ENCODE data around the gene MAN2A1. TPM values are rescaled to one million over a fixed set of nuclear protein-coding genes. Genes with fewer than 3 reads are reported as not detected.
"Not testable (repeated sequence)": the region's sequence is repeated elsewhere in the genome, so short reads cannot be mapped to it uniquely, and the experiment has no call there.

Gene MAN2A1
- total RNA-seq, 1 donor from 2014 or later, result 32.8 TPM

DNA sequence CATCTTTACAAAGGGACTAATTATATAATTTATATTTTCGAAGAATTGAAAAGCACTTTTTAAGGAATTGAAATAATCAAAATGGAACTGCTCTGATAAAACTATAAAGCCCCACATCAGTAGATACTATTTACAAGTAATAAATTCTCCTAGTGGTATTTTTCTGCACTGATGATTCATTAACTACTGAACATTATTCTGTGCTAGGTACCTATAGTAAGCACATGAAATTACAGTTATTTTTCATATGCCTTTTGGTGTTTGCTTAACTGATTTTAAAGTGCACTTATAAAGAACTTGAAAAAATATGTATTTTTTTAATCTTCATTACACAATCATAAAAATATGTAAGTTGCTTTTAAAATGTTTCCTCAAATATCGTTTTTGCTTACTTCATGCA is 123.0 kb downstream of the MAN2A1 start:
- no peak for DNase-seq (ENCODE audit: low spot score)

DNA sequence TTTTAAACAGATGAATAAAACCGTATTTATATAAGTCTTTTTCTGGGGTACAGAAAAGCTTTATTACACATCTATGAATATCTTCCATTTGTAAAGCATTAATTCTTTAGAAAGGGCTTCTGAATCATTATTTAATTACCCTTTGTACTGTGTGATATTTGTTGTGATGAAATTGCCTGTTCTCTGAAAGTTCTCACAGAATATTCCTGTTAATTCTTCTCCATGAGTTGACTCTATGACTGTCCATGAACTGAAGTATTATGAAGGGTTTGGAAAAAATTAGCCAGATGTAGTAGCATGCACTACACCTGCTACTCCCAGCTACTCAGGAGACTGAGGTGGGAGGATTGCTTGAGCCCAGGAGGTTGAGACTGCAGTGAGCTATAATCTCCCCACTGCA is 127.0 kb downstream of the MAN2A1 start:
- DNase-seq (ENCODE audit: low spot score), result no peak

DNA sequence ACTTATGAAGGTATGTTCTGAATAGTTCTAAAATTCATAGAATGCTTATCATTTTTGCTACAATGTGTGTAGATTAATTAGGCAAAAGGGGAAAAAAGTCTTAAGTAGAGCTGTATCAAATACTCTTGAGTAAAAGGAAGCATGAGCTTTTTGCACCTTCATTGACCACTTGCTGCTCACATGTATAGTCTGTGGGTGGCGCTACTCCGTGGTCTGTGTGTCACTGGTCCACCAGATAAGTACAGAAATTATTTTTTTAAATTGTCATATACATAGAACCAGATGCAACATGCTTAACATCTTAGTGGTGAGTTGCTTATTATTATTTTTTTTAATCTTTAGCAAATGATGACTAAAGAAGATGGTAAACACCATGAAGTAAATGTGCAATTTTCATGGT is 130.2 kb downstream of the MAN2A1 start:
- no peak for DNase-seq (ENCODE audit: low spot score)

DNA sequence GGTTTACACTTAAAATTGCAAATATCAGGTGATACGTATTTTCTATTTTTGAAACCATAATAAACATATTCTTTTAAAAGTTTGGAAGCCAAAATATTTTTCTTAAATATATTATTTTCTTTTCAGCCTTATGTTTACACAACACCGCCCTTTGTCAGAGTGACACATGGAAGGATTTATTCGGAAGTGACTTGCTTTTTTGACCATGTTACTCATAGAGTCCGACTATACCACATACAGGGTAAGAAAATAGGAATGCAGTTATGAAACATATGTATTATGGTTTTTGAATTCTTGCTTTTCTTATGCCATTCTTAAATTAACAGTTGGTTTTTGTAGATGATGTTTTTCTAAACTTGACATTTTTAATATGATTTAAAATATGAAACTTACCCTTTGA is 133.9 kb downstream of the MAN2A1 start:
- no peak for DNase-seq (ENCODE audit: low spot score)

DNA sequence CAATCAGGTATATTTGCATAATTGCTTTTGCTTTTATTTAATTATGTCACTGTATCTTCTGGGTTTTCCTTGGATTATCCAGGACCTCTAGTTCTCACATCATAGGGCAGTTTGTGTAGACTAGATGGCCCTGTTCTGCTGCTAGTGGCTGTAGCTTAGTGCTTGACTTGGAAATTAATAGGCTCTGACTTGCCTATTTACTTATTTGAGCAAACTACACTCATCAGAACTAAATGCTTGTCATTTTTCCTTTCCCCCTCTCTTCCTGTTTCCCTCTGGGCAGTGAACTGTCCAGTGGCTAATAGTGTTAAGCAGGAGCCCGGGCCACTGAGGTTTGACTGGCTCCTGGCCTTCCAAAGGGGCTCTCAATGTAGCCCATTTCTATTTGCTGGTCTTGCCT is 135.7 kb downstream of the MAN2A1 start:
- no peak for DNase-seq (ENCODE audit: low spot score)

- no peak for DNase-seq (ENCODE audit: low spot score)
Observed at GRCh38 chr5:109826426-109826825, 136.7 kb downstream of the MAN2A1 start.

DNA sequence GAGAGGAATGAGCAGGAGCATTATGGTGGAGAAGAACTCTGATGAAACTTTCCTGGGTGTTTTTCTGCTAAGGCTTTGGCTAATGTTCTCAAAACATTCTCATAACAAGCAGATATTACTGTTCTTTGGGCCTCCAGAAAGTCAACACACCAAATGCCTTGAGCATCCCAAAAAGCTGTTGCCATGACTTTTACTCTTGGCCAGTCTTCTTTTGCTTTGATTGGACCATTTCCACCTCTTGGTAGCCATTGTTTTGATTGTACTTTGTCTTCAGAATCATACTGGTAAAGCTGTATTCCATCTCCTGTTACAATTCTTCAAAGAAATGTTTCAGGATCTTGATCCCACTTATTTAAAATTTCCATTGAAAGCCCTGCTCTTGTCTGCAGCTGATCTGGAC is 139.6 kb downstream of the MAN2A1 start:
- no peak for DNase-seq (ENCODE audit: low spot score)

GRCh38 chr5:109830955-109831502 is 141.3 kb downstream of the MAN2A1 start:
- no peak for DNase-seq (ENCODE audit: low spot score)

GRCh38 chr5:109832207-109833188 is 142.8 kb downstream of the MAN2A1 start:
- DNase-seq (ENCODE audit: low spot score), result not testable (repeated sequence)

DNA sequence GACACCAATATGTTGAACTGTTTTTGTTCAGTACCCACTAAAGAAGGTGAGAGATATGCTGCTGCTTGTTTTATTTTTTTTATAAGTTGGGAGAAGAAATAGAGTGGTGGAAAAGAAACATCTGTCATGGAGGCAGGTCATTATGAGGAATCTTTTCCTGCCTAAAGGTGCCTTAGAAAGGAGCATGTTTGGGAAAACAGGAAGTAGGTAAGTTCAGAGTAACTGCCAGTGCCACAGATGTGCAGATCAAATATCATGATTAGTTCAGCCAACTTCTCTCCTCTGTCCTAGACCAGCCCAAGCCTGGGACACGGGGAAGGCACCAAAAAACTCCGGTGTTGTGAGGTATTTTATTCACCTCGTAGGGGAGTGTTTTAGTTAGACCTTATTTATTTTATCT is 144.2 kb downstream of the MAN2A1 start:
- no peak for DNase-seq (ENCODE audit: low spot score)

- no peak for DNase-seq (ENCODE audit: low spot score)
Observed at GRCh38 chr5:109836280-109836679, 146.6 kb downstream of the MAN2A1 start.

- no peak for DNase-seq (ENCODE audit: low spot score)
Observed at GRCh38 chr5:109837231-109837861, 147.6 kb downstream of the MAN2A1 start.

DNA sequence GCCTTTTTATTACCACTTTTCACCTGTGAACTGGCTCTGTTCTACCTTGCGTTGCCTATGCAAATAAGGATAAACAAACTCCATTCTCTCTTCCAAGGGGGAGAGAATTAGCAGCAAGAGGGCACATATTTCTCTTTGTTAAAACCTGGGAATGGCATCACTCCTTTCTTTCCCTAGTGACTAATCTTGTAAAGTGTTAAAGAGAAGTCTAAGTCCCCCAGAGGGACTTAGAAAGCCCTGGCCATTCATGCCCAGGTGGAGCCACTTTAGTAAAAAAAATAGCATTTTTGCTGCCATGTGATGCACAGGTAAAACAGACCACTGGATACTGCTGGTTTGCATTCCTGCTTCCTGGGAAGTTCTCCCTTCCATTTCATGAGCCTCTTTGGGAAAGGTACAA is 148.4 kb downstream of the MAN2A1 start:
- DNase-seq (ENCODE audit: low spot score), result no peak

DNA sequence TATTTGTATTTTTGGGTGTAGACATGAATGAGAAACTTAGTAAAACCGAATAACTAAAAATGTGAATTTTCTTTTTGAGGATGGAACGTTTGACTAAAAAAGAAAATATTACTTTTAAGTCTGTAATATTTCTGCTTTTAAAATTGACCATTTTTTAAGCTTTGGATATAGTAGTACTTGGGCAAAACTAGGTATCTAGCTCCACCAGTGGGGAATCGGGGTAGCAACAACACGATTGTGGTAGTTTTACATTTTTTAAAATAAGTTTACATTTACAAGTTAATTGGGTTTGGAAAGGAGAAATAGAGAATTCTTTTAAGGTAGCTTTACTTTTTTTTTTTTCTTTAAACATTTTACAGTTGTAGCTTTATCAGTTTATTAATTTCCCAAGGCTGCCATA is 154.4 kb downstream of the MAN2A1 start:
- DNase-seq (ENCODE audit: low spot score), result no peak

DNA sequence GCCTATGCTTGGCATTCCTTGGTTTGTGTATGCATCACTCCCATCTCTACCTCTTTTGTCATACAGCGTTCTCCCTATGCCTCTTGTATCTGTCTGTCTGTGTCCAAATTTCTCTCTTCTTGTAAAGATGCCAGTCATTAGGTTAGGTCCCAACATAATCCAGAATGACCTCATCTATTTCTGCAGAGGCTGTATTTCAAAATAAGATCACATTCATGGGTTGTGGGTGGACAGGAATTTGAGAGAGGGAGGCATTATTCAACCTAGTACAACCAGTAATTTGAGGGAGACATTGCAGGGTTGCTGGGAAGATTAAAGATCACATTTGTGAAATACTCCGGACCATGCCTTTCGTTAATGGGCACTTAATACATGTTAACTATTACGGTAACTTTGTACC is 155.0 kb downstream of the MAN2A1 start:
- no peak for DNase-seq (ENCODE audit: low spot score)

DNA sequence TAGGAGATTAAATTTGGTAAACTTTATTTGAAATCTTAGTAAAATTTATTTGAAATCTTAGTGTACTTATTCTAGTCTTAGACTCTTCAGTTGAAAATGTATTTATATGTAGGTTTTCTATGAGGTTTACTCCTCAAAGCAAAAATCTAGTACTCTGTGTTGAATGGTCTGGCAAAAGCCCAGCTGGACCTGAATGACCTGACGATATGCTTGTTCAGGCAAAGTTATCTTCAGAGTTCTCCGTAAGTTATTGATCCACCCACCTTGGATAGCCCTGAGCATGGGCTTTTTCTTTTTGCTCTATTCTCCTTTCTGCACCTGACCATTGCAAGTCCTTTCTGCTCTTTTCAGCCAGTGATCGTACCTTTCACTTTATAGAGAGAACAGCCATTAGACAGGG is 158.4 kb downstream of the MAN2A1 start:
- no peak for DNase-seq (ENCODE audit: low spot score)

- DNase-seq (ENCODE audit: low spot score), result no peak
Observed at GRCh38 chr5:109849478-109850088, 159.9 kb downstream of the MAN2A1 start.

- DNase-seq (ENCODE audit: low spot score), result no peak
Observed at GRCh38 chr5:109852371-109853155, 162.8 kb downstream of the MAN2A1 start.

- DNase-seq (ENCODE audit: low spot score), result no peak
Observed at GRCh38 chr5:109853377-109853776, 163.7 kb downstream of the MAN2A1 start.

DNA sequence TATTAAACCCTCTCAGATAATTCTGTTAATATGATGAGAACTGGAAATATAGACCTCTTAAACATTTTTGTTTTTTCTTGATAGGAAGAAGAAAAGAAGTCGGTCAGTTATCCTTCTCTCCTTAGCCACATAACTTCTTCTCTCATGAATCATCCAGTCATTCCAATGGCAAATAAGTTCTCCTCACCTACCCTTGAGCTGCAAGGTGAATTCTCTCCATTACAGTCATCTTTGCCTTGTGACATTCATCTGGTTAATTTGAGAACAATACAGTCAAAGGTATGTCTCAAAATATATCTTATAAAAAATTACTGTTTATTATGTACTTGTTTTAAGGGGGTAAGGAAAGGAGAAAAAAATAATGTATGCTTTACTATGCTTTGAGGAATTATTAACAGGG is 165.3 kb downstream of the MAN2A1 start:
- no peak for DNase-seq (ENCODE audit: low spot score)

- no peak for DNase-seq (ENCODE audit: low spot score)
Observed at GRCh38 chr5:109857405-109858031, 167.8 kb downstream of the MAN2A1 start.

Measured in mesenteric fat pad (tissue), 1 donor.